IPS-20b (cell line): ENCODE results near the gene CHM.
"Not testable (repeated sequence)": the region's sequence is repeated elsewhere in the genome, so short reads cannot be mapped to it uniquely, and the experiment has no call there.

ENCODE experiments used
- H3K27ac ChIP-seq: one replicate; pipeline ENCODE4 v1.5.1; 2013; ENCODE audit warnings: low read length
- H3K27me3 ChIP-seq: 2 replicates; pipeline ENCODE4 v1.6.1; 2013; ENCODE audit warnings: mild to moderate bottlenecking, low read length, inconsistent platforms; ENCODE audit not compliant: insufficient read depth
- H3K36me3 ChIP-seq: 2 replicates; pipeline ENCODE4 v1.6.1; 2013; ENCODE audit warnings: low read depth, mild to moderate bottlenecking, inconsistent platforms, low read length, moderate library complexity; ENCODE audit not compliant: insufficient read depth
- H3K4me1 ChIP-seq: 2 replicates; pipeline ENCODE4 v1.6.1; 2013; ENCODE audit warnings: mild to moderate bottlenecking, control low read depth, inconsistent platforms, low read length, moderate library complexity; ENCODE audit not compliant: insufficient read depth
- H3K4me3 ChIP-seq: 2 replicates; pipeline ENCODE4 v1.5.1; 2013; ENCODE audit warnings: mild to moderate bottlenecking, low read length, inconsistent platforms
- H3K9ac ChIP-seq: 2 replicates; pipeline ENCODE4 v1.6.1; 2013; ENCODE audit warnings: low read depth, mild to moderate bottlenecking, inconsistent platforms, low read length, moderate library complexity
- H3K9me3 ChIP-seq: 2 replicates; pipeline ENCODE4 v1.6.1; 2013; ENCODE audit warnings: mild to moderate bottlenecking, low read depth, low read length, inconsistent platforms; ENCODE audit not compliant: insufficient read depth

CHM gene

DNA sequence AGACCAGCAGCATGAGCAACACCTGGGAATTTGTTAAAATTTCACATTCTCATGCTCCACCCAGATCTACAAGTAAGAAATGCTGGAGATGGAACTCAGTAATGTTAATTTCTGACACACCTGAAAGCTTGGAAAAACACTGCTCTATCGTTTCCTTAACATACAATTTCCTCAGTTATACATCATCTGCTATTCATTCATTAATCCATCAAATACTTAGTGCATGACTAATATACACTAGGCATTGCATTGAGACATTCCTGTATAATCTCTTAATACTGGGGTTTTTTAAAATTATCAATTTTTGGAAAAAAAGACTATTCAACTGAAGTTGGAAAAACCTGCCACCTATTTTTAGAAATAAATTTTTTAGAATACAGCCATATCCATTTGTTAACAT is 106.1 kb downstream of the CHM start:
- H3K36me3 ChIP-seq: no peaks in the 10 kb centered on the region
- no peaks in the 10 kb centered on the region for H3K27me3 ChIP-seq
- no peak overlapping the region for H3K9ac ChIP-seq
- H3K27ac ChIP-seq: no peak overlapping the region
- H3K4me3 ChIP-seq: no peak overlapping the region
- H3K9me3 ChIP-seq: no peaks in the 10 kb centered on the region; the same call in 1 of the 2 replicates
- H3K4me1 ChIP-seq: no peaks in the 10 kb centered on the region

DNA sequence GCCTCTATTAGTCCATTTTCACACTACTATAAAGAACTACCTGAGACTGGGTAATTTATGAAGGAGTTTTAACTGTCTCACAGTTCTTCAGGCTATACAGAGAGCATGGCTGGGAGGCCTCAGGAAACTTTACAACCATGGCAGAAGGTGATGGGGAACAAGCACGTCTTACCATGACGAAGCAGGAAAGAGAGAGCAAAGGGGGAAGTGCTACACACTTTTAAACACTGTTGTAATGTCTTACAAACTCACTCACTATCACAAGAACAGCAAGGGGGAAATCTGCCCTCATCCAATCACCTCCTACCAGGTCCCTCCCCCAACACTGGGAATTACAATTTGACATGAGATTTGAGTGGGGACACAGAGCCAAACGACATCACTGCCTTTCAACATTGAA is 107.4 kb downstream of the CHM start:
- not testable (repeated sequence) for H3K9me3 ChIP-seq, H3K4me1 ChIP-seq, H3K27me3 ChIP-seq, H3K36me3 ChIP-seq, H3K4me3 ChIP-seq, H3K27ac ChIP-seq, H3K9ac ChIP-seq

DNA sequence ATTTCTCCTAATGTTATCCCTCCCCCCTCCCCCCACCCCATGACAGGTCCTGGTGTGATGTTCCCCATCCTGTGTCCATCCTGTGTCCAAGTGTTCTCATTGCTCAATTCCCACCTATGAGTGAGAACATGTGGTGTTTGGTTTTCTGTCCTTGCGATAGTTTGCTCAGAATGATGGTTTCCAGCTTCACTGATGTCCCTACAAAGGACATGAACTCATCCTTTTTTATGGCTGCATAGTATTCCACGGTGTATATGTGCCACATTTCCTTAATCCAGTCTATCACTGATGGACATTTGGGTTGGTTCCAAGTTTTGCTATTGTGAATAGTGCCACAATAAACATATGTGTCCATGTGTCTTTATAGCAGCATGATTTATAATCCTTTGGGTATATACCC is 113.0 kb downstream of the CHM start:
- not testable (repeated sequence) for H3K9ac ChIP-seq, H3K4me1 ChIP-seq, H3K36me3 ChIP-seq, H3K9me3 ChIP-seq, H3K27ac ChIP-seq, H3K27me3 ChIP-seq, H3K4me3 ChIP-seq

DNA sequence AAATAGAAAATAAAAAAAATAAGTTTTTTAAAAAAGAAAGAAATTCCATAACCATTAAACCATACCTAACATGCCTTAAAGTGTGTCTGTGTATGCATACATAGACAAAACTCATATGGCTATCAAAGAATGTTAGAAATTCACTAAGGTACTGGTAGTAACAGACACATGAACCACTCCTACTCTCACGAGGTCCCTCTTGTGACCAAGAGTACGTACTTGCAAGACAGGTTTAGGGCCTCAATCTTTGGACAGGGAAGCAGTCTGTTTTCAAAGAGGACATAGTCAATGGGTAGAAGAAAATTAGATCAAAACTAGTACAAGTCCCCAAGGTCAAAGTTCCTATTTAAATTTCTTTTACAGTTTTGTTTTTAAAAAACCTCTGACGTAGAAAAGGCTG is 117.3 kb downstream of the CHM start:
- no peak overlapping the region for H3K4me3 ChIP-seq
- H3K9ac ChIP-seq: no peak overlapping the region
- H3K27ac ChIP-seq: no peak overlapping the region
- no peaks in the 10 kb centered on the region for H3K9me3 ChIP-seq
- H3K36me3 ChIP-seq: no peaks in the 10 kb centered on the region
- no peaks in the 10 kb centered on the region for H3K27me3 ChIP-seq
- no peaks in the 10 kb centered on the region; the same call in 1 of the 2 replicates for H3K4me1 ChIP-seq

DNA sequence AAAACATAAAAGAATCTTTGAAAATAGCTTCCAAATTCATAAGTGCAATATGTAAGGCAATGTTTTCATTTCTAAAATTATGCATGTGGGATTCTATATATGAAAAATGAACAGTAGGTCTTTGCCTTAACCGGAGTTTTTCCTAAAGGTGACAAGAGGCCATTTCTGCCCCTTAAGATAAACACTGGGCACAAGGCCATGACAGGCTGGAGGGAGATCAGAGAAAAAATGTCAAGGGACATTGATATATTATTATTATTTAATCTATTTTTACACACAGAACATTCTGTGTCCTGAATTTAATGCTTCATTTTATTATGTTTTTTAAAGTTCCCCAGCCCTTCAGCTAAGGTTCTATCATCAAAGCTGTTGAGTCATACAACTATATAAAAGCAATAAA is 118.8 kb downstream of the CHM start:
- Histone ChIP-seq H3K9me3 (no peaks in the 10 kb centered on the region), H3K4me1 (no peaks in the 10 kb centered on the region; the same call in 1 of the 2 replicates), H3K9ac (no peak overlapping the region), H3K36me3 (no peaks in the 10 kb centered on the region), H3K27me3 (no peaks in the 10 kb centered on the region), H3K4me3 (no peak overlapping the region), H3K27ac (no peak overlapping the region)

DNA sequence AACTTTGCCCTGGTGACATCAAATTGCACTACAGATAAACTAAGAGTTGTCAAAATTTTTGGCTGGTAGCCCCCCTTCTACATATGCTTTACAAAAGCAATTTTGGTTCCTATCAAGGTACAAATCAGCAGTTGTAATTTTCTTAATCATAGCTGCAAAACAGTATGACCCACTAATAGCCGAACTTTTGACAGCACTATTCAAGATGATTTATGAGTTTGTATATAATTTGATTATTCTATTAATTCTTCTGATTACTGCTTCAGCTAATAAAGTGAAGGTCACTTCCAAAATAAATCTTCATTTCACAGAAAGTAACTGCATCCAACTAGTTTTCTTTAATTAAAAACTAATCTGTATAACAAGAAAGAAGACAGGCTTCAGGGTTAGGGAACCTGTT is 119.6 kb downstream of the CHM start:
- H3K27ac ChIP-seq: no peak overlapping the region
- H3K36me3 ChIP-seq: no peaks in the 10 kb centered on the region
- H3K9me3 ChIP-seq: no peaks in the 10 kb centered on the region
- H3K4me1 ChIP-seq: no peaks in the 10 kb centered on the region; the same call in 1 of the 2 replicates
- H3K27me3 ChIP-seq: no peaks in the 10 kb centered on the region
- H3K4me3 ChIP-seq: no peak overlapping the region
- no peak overlapping the region for H3K9ac ChIP-seq

DNA sequence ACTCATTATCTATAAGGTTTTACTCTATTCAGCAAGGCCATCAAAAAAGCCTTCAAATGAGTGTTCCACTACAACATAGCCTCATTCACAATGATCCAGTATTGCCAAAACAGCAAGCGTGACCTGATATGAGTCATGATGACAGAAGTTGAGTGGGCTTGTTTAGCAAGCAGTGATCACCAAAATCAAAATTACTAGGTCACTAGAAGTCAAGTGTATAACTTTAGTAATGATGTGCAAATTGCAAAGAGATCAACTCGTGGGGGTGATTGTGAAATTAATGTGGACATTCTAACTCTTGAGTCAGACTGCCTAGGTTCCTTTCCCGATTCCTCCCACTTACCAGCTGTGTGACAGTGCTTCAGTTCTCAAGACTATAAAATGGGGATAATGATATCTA is 124.5 kb downstream of the CHM start:
- Histone ChIP-seq H3K27ac (no peak overlapping the region), H3K27me3 (no peaks in the 10 kb centered on the region), H3K4me3 (no peak overlapping the region), H3K36me3 (no peaks in the 10 kb centered on the region), H3K9me3 (no peaks in the 10 kb centered on the region), H3K4me1 (no peaks in the 10 kb centered on the region; the same call in 1 of the 2 replicates), H3K9ac (no peak overlapping the region)

DNA sequence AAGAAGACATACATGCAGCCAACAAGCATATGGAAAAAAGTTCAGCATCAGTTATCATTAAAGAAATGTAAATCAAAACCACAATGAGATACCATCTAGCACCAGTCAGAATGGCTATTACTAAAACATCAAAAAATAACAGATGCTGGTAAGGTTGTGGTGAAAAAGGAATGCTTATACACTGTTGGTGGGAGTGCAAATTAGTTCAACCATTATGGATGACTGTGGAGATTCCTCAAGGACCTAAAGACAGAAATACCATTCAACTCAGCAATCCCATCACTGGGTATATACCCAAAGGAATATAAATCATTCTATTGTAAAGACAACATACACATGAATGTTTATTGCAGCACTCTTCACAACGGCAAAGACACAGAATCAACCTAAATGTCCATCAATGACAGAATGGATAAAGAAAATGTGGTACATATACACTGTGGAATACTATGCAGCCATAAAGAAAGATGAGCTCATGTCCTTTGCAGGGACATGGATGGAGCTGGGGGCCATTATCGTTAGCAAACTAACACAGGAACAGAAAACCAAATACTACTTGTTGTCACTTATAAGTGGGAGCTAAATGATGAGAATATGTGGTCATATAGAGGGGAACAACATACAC is 130.6 kb downstream of the CHM start:
- not testable (repeated sequence) for H3K36me3 ChIP-seq, H3K9me3 ChIP-seq, H3K9ac ChIP-seq, H3K27ac ChIP-seq, H3K27me3 ChIP-seq, H3K4me3 ChIP-seq, H3K4me1 ChIP-seq

DNA sequence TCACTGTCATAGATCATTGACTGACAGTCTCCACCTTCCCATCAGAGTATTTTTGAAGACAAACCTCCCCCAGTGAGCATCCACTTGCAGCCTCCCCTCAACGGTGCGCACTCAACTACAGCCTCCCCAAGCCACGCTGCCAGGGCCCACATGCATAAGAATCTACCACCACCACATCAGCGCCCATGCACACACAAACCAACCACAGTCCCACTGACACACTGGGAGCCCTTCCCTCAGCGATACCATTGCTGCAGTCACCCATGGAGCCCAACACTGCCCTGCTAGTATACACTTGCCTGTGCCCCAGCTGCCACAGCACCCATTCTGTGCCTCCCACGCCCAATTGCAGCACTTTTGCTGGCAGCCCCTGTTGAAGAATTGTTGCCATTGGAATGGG is 132.9 kb downstream of the CHM start:
- no peaks in the 10 kb centered on the region for H3K27me3 ChIP-seq
- H3K4me3 ChIP-seq: no peak overlapping the region
- H3K36me3 ChIP-seq: no peaks in the 10 kb centered on the region
- H3K4me1 ChIP-seq: no peaks in the 10 kb centered on the region
- no peak overlapping the region for H3K9ac ChIP-seq
- H3K27ac ChIP-seq: no peak overlapping the region
- no peaks in the 10 kb centered on the region for H3K9me3 ChIP-seq

DNA sequence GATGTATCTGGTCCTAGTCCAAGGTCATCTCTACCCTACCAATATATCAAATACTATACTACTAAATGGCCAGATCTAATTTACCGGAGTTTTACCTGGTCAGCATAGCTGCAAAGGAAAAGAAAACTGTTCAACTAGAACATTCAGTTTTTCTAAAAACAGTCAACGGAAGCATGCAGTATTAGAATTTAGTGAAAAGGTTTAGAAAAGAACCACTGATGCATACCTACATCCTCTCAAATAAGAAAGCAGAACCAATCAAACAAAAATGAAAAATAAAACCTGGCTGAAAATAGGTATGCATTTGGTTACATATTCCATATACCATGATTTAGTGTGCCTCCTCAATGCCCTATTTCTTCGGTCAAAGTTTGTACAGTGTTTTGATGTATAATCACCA is 140.0 kb downstream of the CHM start:
- no peak overlapping the region for H3K9ac ChIP-seq
- no peak overlapping the region for H3K27ac ChIP-seq
- no peaks in the 10 kb centered on the region for H3K27me3 ChIP-seq
- no peaks in the 10 kb centered on the region for H3K9me3 ChIP-seq
- H3K4me3 ChIP-seq: no peak overlapping the region
- no peaks in the 10 kb centered on the region for H3K36me3 ChIP-seq
- peaks cover 3% of the 10 kb centered on the region; the same call in 1 of the 2 replicates for H3K4me1 ChIP-seq

DNA sequence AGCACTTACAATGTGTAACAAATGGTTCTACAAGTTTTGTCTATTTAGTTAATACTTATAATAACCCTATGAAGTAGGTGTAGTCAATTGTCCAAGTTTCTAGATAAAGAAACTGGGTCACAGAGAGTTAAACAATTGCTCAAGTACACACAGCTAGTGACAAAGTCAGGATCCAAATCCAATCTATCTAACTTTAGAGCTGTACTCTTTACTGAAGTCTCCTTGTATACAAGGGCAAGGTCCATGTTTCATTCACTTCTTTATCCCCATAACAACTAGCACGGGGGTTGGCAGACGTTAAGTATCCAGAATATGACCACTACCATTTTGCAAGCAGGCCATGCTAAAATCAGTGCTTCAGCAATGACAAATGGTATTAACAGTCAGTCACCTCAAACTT is 141.0 kb downstream of the CHM start:
- Histone ChIP-seq H3K27me3 (no peaks in the 10 kb centered on the region), H3K36me3 (no peaks in the 10 kb centered on the region), H3K9me3 (no peaks in the 10 kb centered on the region), H3K27ac (no peak overlapping the region), H3K4me3 (no peak overlapping the region), H3K4me1 (peaks cover 3% of the 10 kb centered on the region; the same call in 1 of the 2 replicates), H3K9ac (no peak overlapping the region)

DNA sequence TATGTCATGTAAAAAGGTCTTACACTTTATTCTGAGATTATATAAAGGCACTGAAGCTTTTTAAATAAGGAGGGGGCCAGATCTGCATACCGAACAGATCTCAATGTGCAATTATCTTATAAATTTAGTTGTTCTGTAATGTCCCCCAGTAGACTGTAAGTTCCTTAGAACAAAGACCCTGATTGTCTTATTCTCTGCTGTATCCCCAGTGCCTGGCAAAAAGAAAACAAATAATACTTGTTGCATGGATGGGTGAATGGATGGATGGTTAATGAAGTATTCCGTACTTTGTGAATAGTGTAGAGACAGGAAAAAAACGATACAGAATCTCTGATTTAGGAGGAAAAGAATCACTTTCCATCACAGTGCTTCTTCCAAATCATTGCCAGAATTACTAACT is 141.5 kb downstream of the CHM start:
- H3K27me3 ChIP-seq: no peaks in the 10 kb centered on the region
- H3K9ac ChIP-seq: no peak overlapping the region
- no peak overlapping the region for H3K27ac ChIP-seq
- H3K9me3 ChIP-seq: no peaks in the 10 kb centered on the region
- no peak overlapping the region for H3K4me3 ChIP-seq
- peaks cover 3% of the 10 kb centered on the region; the same call in 1 of the 2 replicates for H3K4me1 ChIP-seq
- H3K36me3 ChIP-seq: no peaks in the 10 kb centered on the region
